Measurements from ENCODE around the gene MRPS21.

DNA sequence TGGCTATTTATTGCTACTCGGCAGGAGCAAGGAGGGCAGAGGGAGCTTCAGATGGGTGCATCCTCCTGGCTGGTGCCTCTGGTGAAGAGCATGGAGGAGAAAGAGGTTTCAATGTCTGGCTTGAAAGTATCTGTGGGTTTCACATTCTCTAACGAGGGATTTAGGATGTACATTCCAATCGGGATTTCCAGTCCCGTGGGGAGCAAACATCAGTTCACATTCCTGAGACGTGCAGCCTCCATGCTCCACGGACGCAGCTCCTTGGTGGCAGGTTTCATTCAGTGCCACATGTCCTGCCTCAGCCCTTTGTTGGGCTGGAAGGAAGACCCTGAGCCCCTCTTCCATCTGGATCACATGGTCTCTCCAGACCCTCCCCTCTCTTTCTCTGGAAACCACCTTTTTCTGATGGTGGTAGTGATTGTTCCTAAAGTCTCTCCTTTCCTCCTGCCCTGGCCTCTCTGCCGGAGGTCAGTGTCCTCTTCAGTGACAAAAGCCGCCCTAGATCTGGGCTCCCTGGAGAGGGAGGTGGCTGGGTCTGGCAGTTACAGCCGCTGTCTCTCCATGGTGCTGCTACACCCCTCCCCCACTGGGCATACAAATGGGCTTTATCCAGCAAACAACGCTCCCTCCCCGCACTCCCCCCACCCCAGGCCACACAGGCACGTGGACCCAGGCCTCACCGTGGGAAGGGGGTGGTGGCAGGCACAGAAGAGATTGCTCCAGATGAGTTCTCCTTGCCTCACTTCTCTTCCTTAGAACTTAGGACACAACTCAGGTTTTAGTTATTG is 36.9 kb upstream of the MRPS21 start:
- TF ChIP-seq, protein P1, sequence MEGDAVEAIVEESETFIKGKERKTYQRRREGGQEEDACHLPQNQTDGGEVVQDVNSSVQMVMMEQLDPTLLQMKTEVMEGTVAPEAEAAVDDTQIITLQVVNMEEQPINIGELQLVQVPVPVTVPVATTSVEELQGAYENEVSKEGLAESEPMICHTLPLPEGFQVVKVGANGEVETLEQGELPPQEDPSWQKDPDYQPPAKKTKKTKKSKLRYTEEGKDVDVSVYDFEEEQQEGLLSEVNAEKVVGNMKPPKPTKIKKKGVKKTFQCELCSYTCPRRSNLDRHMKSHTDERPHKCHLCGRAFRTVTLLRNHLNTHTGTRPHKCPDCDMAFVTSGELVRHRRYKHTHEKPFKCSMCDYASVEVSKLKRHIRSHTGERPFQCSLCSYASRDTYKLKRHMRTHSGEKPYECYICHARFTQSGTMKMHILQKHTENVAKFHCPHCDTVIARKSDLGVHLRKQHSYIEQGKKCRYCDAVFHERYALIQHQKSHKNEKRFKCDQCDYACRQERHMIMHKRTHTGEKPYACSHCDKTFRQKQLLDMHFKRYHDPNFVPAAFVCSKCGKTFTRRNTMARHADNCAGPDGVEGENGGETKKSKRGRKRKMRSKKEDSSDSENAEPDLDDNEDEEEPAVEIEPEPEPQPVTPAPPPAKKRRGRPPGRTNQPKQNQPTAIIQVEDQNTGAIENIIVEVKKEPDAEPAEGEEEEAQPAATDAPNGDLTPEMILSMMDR (IDR thresholded peaks at IDR 0.05; ENCODE audit: poor library complexity) = no peak
- TF ChIP-seq EZH2 (IDR thresholded peaks at IDR 0.05; ENCODE audit: borderline replicate concordance) = no peak
